Measurements from ENCODE around the gene NEUROD4. TPM values are rescaled to one million over a fixed set of nuclear protein-coding genes. Genes with fewer than 3 reads are reported as not detected.
A peak's percentile ranks its signal among the peaks of the same experiment; 100 is the strongest.

NEUROD4 gene
- total RNA-seq, 2 experiments from 2014 or later, result not detected

GRCh38 chr12:55074806-55075205 is 55.0 kb downstream of the NEUROD4 start:
- no peaks in the 10 kb centered on the region for H4K20me1 ChIP-seq (ENCODE audit: insufficient read depth, low read length)
- peak overlapping the region; percentile 27 for H3K4me3 ChIP-seq (ENCODE audit: low read depth, low read length, poor library complexity, severe bottlenecking)
- peak overlapping the region; percentile 55 for H3K4me2 ChIP-seq (ENCODE audit: low read length)
- peak; percentile 66 for DNase-seq (ENCODE audit: low spot score)
- H3K36me3 ChIP-seq (ENCODE audit: insufficient read depth, low read length), result no peaks in the 10 kb centered on the region
- no peaks in the 10 kb centered on the region for H3K9me3 ChIP-seq (ENCODE audit: low read length)
- no TSS peak for BruUV-seq (replicated peaks)
- no peaks in the 10 kb centered on the region for H3K9me2 ChIP-seq (ENCODE audit: insufficient read depth, low read length)
- peak overlapping the region; percentile 67 for H3K27ac ChIP-seq (ENCODE audit: low read depth, low read length, poor library complexity, severe bottlenecking)
- ChIA-PET POLR2A (interaction anchor here (0.6 to 2.0 kb wide), 2 partner anchors 49 to 82 kb away, joined by 4 to 13 read pairs; no protein-coding TSS in a partner anchor), CTCF (ENCODE audit: unreplicated experiment) (interaction anchor here (1.9 kb wide), 1 partner anchor 82 kb away, joined by 5 read pairs; no protein-coding TSS in a partner anchor)
- TF ChIP-seq, protein P1, sequence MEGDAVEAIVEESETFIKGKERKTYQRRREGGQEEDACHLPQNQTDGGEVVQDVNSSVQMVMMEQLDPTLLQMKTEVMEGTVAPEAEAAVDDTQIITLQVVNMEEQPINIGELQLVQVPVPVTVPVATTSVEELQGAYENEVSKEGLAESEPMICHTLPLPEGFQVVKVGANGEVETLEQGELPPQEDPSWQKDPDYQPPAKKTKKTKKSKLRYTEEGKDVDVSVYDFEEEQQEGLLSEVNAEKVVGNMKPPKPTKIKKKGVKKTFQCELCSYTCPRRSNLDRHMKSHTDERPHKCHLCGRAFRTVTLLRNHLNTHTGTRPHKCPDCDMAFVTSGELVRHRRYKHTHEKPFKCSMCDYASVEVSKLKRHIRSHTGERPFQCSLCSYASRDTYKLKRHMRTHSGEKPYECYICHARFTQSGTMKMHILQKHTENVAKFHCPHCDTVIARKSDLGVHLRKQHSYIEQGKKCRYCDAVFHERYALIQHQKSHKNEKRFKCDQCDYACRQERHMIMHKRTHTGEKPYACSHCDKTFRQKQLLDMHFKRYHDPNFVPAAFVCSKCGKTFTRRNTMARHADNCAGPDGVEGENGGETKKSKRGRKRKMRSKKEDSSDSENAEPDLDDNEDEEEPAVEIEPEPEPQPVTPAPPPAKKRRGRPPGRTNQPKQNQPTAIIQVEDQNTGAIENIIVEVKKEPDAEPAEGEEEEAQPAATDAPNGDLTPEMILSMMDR (conservative IDR thresholded peaks at IDR 0.05; ENCODE audit: low read length), result no peak
- TF ChIP-seq EZH2phosphoT487 (IDR thresholded peaks at IDR 0.05; ENCODE audit: borderline replicate concordance, low read depth, low read length), result no peak
- peak overlapping the region; percentile 98 for H2AFZ ChIP-seq (ENCODE audit: low read length)
- intact Hi-C loops (cut with micrococcal nuclease; ENCODE audit: unreplicated experiment), result loop anchor here (5.0 to 10.0 kb wide), 2 partner anchors 67 to 480 kb away; no protein-coding TSS in a partner anchor
- H3K79me2 ChIP-seq (ENCODE audit: insufficient read depth, low read depth, low read length), result no peaks in the 10 kb centered on the region
- H3K4me1 ChIP-seq (ENCODE audit: insufficient read depth, low read length, poor library complexity, severe bottlenecking), result peaks cover 32% of the 10 kb centered on the region

Other genes starting within 250 kb of the NEUROD4 start
- not detected in 2 replicates for gene MUCL1, start 165.5 kb upstream of the NEUROD4 start, total RNA-seq (2014; rRNA removed; shearing (Covaris generic))
- not detected in 2 replicates for gene MUCL1, start 165.5 kb upstream of the NEUROD4 start, total RNA-seq (2022)
- 9.5 and 9.7 TPM in 2 replicates for gene TESPA1, start 35.2 kb upstream of the NEUROD4 start, total RNA-seq (2014; rRNA removed; shearing (Covaris generic))
- 21.9 and 24.1 TPM in 2 replicates for gene TESPA1, start 35.2 kb upstream of the NEUROD4 start, total RNA-seq (2022)
- not detected in 2 replicates for gene OR9K2, start 106.4 kb downstream of the NEUROD4 start, total RNA-seq (2014; rRNA removed; shearing (Covaris generic))
- not detected in 2 replicates for gene OR9K2, start 106.4 kb downstream of the NEUROD4 start, total RNA-seq (2022)
- gene OR10A7, start 201.1 kb downstream of the NEUROD4 start, total RNA-seq (2014; rRNA removed; shearing (Covaris generic)), result not detected in 2 replicates
- gene OR10A7, start 201.1 kb downstream of the NEUROD4 start, total RNA-seq (2022), result not detected in 2 replicates
- not detected in 2 replicates for gene OR6C74, start 224.6 kb downstream of the NEUROD4 start, total RNA-seq (2014; rRNA removed; shearing (Covaris generic))
- gene OR6C74, start 224.6 kb downstream of the NEUROD4 start, total RNA-seq (2022), result not detected in 2 replicates